IMR-90 (cell line): Measurements from ENCODE around the gene FAM177B.

Source experiments
- CHD1 ChIP-seq: IDR thresholded peaks from 2 replicates; pipeline ENCODE4 v1.6.1; 2012; ENCODE audit warnings: low read depth, low read length, improper control_type of control experiment
- CTCF ChIP-seq: conservative IDR thresholded peaks from 2 replicates; pipeline ENCODE4 v1.5.1; 2012; ENCODE audit warnings: mild to moderate bottlenecking, low read depth, low read length, improper control_type of control experiment
- POLR2A ChIP-seq: IDR thresholded peaks from 2 replicates; pipeline ENCODE4 v1.6.1; 2012; ENCODE audit warnings: mild to moderate bottlenecking, low read depth, low read length

- TF ChIP-seq CHD1 = no peak
- peak; percentile 79 for TF ChIP-seq CTCF
- TF ChIP-seq POLR2A = no peak
Measured at GRCh38 chr1:222792744-222793143, 55.7 kb downstream of the FAM177B start.
